ENCODE measurements around the gene GNA14. TPM values are rescaled to one million over a fixed set of nuclear protein-coding genes. Genes with fewer than 3 reads are reported as not detected.
A peak's percentile ranks its signal among the peaks of the same experiment; 100 is the strongest.

The GNA14 gene
- total RNA-seq, 1 experiment from 2014 or later, result 0.25 TPM

DNA sequence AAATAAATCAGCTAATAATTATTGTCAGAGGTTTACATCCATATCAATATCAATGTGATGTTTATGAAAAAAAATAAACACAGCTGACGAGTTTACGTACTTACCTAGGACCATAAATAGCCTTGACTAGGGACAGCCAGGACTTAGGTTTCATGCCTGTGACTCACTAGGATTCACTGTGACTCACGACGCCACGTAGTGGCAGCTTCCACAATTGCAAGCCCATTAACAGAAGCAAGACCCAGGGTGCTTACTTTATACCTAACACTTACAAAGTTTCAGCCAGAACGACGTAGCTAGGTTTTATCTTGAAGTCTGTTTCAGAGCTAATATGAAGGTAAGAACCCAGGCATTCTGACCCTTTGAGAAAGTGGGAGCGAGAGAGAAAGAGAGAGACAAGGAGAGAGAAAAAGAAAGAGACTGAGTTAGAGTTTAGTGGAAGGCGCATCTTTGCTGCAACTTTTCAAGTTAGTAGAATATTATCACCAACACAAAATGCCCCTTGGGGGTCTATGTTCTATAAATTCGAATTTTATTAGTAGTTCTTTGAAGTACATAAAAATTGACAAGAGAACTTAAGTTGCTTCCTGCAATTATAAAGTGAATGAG, 191.2 kb downstream of the GNA14 start (continued):
- TF ChIP-seq ZFX (IDR thresholded peaks at IDR 0.05), result no peak
- TF ChIP-seq EGR1 (IDR thresholded peaks at IDR 0.05; ENCODE audit: low read depth), result no peak
- TF ChIP-seq, protein P1, sequence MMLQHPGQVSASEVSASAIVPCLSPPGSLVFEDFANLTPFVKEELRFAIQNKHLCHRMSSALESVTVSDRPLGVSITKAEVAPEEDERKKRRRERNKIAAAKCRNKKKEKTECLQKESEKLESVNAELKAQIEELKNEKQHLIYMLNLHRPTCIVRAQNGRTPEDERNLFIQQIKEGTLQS (IDR thresholded peaks at IDR 0.05), result no peak

DNA sequence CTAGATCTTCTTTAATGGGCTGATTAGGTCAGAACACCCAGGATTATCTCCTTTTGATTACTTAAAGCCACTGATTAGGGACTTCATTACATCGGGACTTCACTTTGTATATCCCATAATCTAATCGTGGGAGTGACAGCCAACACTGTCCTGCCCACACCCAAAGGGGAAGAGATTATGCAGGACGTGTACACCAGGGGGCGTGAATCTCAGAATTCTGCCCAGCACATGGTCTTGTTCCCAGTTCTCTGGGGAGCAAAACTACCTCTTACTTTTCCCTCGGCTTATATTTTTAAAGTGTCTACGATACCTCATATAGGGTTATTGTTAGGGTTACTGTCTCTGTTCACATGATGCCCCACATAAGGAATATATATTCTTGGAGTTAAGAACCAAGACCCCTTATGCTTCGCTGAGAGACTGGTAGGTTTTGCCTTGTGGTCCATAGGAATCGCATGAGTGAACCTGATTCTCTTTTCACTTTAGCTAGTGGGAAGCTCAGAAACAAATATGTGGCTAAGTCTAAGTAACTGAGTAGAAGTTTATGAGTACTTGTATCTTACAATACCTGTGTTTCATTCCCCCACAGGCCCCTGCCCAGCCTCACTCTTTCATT, 192.7 kb downstream of the GNA14 start:
- Histone ChIP-seq H4K20me1 (ENCODE audit: insufficient read depth) (no peaks in the 10 kb centered on the region), H3K9me3 (ENCODE audit: control insufficient read depth in 1 of 2, insufficient read depth in 1 of 2, low read depth in 1 of 2, low read length in 2 of 2) (no peaks in the 10 kb centered on the region), H3K4me3 (replicated peaks in 1 of 2; ENCODE audit: low read depth in 1 of 2, low read length in 2 of 2) (no peak overlapping the region), H2AFZ (ENCODE audit: low read depth, low read length, poor library complexity, severe bottlenecking) (peak overlapping the region; percentile 84), H3K79me2 (ENCODE audit: insufficient read depth, low read length) (no peaks in the 10 kb centered on the region), H3K4me1 (ENCODE audit: control insufficient read depth in 1 of 2, insufficient read depth in 2 of 2, low read length in 2 of 2) (peaks cover 0 to 10% of the 10 kb centered on the region in 2 experiments; a peak in 2 of 4 replicates), H3K27ac (ENCODE audit: low read depth, low read length) (no peak overlapping the region), H3K27me3 (ENCODE audit: insufficient read depth, low read length) (no peaks in the 10 kb centered on the region), H3K36me3 (ENCODE audit: control insufficient read depth in 1 of 2, insufficient read depth in 2 of 2, low read length in 2 of 2) (no peaks in the 10 kb centered on the region), H3K9me2 (ENCODE audit: insufficient read depth) (no peaks in the 10 kb centered on the region), H3K4me2 (ENCODE audit: low read length) (no peak overlapping the region), H3K9ac (ENCODE audit: low read length) (no peak overlapping the region)
- ChIA-PET CTCF (interaction anchor here (1.7 to 3.5 kb wide), 7 partner anchors 11 to 666 kb away, joined by 6 to 25 read pairs (median 18); no protein-coding TSS in a partner anchor), RAD21 (ENCODE audit: low non-redundant PET in 1 of 2, low total read pairs in 2 of 2, uncharacterized antibody in 2 of 2, unreplicated experiment in 2 of 2) (no interaction called here), POLR2A (no interaction called here)
- intact Hi-C loops (cut with micrococcal nuclease), result loop anchor here (2.0 to 10.0 kb wide), 4 partner anchors 192 to 665 kb away; partner anchors contain the start of genes GNA14 and GNAQ
- DNase-seq (ENCODE audit: low read depth, low spot score), result peak; percentile 56
- BruUV-seq (replicated peaks), result no TSS peak
- peak; percentile 82 for ATAC-seq
- TF ChIP-seq SIN3A (IDR thresholded peaks at IDR 0.05; ENCODE audit: low read depth) (no peak), RAD21 (IDR thresholded peaks at IDR 0.05; ENCODE audit: low read depth) (peak; percentile 43), EGR1 (IDR thresholded peaks at IDR 0.05; ENCODE audit: low read depth) (no peak), TCF7L2 (IDR thresholded peaks at IDR 0.05; ENCODE audit: borderline replicate concordance, extremely low read depth, insufficient read depth, insufficient read length) (no peak), CEBPB (IDR thresholded peaks at IDR 0.05; ENCODE audit: low read depth) (no peak), POLR2A (IDR thresholded peaks at IDR 0.05; ENCODE audit: borderline replicate concordance, extremely low read depth, insufficient read depth, insufficient read length) (no peak), EZH2phosphoT487 (IDR thresholded peaks at IDR 0.05; ENCODE audit: borderline replicate concordance) (no peak), ZNF274 (IDR thresholded peaks at IDR 0.05; ENCODE audit: low read depth, low read length) (no peak), CBX3 (IDR thresholded peaks at IDR 0.05; ENCODE audit: low read depth) (peak; percentile 56; the same call in 1 of the 2 replicates), FOSL1 (IDR thresholded peaks at IDR 0.05; ENCODE audit: low read depth) (no peak), EZH2 (IDR thresholded peaks at IDR 0.05) (no peak), ZFX (IDR thresholded peaks at IDR 0.05) (no peak), YY1 (IDR thresholded peaks at IDR 0.05; ENCODE audit: extremely low read depth, insufficient replicate concordance, low read depth, low read length) (peak; percentile 10), POLR2AphosphoS5 (IDR thresholded peaks at IDR 0.05; ENCODE audit: low read depth, low read length) (no peak), JUND (IDR thresholded peaks at IDR 0.05) (no peak), SRF (IDR thresholded peaks at IDR 0.05; ENCODE audit: low read depth) (no peak), ELF1 (IDR thresholded peaks at IDR 0.05; ENCODE audit: borderline replicate concordance, low read depth) (no peak), SP1 (IDR thresholded peaks at IDR 0.05; ENCODE audit: low read depth) (no peak)
- TF ChIP-seq, protein P2, sequence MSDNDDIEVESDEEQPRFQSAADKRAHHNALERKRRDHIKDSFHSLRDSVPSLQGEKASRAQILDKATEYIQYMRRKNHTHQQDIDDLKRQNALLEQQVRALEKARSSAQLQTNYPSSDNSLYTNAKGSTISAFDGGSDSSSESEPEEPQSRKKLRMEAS (IDR thresholded peaks at IDR 0.05), result peak; percentile 78
- TF ChIP-seq, protein P1 (IDR thresholded peaks at IDR 0.05), result no peak
- TF ChIP-seq, protein P3, sequence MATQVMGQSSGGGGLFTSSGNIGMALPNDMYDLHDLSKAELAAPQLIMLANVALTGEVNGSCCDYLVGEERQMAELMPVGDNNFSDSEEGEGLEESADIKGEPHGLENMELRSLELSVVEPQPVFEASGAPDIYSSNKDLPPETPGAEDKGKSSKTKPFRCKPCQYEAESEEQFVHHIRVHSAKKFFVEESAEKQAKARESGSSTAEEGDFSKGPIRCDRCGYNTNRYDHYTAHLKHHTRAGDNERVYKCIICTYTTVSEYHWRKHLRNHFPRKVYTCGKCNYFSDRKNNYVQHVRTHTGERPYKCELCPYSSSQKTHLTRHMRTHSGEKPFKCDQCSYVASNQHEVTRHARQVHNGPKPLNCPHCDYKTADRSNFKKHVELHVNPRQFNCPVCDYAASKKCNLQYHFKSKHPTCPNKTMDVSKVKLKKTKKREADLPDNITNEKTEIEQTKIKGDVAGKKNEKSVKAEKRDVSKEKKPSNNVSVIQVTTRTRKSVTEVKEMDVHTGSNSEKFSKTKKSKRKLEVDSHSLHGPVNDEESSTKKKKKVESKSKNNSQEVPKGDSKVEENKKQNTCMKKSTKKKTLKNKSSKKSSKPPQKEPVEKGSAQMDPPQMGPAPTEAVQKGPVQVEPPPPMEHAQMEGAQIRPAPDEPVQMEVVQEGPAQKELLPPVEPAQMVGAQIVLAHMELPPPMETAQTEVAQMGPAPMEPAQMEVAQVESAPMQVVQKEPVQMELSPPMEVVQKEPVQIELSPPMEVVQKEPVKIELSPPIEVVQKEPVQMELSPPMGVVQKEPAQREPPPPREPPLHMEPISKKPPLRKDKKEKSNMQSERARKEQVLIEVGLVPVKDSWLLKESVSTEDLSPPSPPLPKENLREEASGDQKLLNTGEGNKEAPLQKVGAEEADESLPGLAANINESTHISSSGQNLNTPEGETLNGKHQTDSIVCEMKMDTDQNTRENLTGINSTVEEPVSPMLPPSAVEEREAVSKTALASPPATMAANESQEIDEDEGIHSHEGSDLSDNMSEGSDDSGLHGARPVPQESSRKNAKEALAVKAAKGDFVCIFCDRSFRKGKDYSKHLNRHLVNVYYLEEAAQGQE (IDR thresholded peaks at IDR 0.05; ENCODE audit: low read depth), result no peak
